Osteoblast (primary cell): Measurements from ENCODE around the gene BABAM1. TPM values are rescaled to one million over a fixed set of nuclear protein-coding genes. Genes with fewer than 3 reads are reported as not detected.

Source experiments
- DNase-seq: peaks from one replicate; pipeline ENCODE4 v3.0.0; 2011; ENCODE audit warnings: low spot score, mixed read lengths; ENCODE audit not compliant: insufficient read length; ENCODE audit errors: missing footprints
- H2AFZ ChIP-seq: 2 replicates; pipeline ENCODE4 v1.6.0; 2011; ENCODE audit warnings: mild to moderate bottlenecking, low read length
- H3K27ac ChIP-seq: 2 replicates; pipeline ENCODE4 v1.5.1; 2011; ENCODE audit warnings: mild to moderate bottlenecking, low read depth, low read length, moderate library complexity
- H3K27me3 ChIP-seq: 2 replicates; pipeline ENCODE4 v1.6.0; 2012; ENCODE audit warnings: mild to moderate bottlenecking, control low read depth, inconsistent platforms, low read length, moderate library complexity; ENCODE audit not compliant: insufficient read depth
- H3K36me3 ChIP-seq: 2 replicates; pipeline ENCODE4 v1.5.1; 2011; ENCODE audit warnings: mild to moderate bottlenecking, low read length, control low read depth, moderate library complexity; ENCODE audit not compliant: insufficient read depth
- H3K4me1 ChIP-seq: 2 replicates; pipeline ENCODE4 v1.5.1; 2011; ENCODE audit warnings: mild to moderate bottlenecking, low read length, control low read depth, moderate library complexity; ENCODE audit not compliant: insufficient read depth
- H3K4me2 ChIP-seq: 2 replicates; pipeline ENCODE4 v1.6.0; 2011; ENCODE audit warnings: mild to moderate bottlenecking, low read length; ENCODE audit not compliant: insufficient read depth
- H3K4me3 ChIP-seq: fragments of 200-600 bp; sonication (generic); 3 replicates; pipeline ENCODE4 v1.5.1; 2012; ENCODE audit warnings: mild to moderate bottlenecking, low read length, inconsistent platforms; ENCODE audit not compliant: insufficient read depth
- H3K79me2 ChIP-seq: 2 replicates; pipeline ENCODE4 v1.6.0; 2012; ENCODE audit warnings: mild to moderate bottlenecking, low read length, control low read depth, inconsistent platforms; ENCODE audit not compliant: insufficient read depth
- H3K9me3 ChIP-seq: 2 replicates; pipeline ENCODE4 v1.5.1; 2011; ENCODE audit warnings: low read depth, low read length, control low read depth
- H4K20me1 ChIP-seq: 2 replicates; pipeline ENCODE4 v1.6.0; 2012; ENCODE audit warnings: mild to moderate bottlenecking, low read length, control low read depth; ENCODE audit not compliant: insufficient read depth
- total RNA-seq: library from RNA; depleted of rRNA; stranded (reverse); fragments of >200 nt; gene quantifications from 2 replicates; pipeline ENCODE4 v1.2.3, GENCODE V29; 2012
- TF ChIP-seq, protein P1 (sequence below): IDR thresholded peaks from 2 replicates; pipeline ENCODE4 v1.5.1; 2011; ENCODE audit warnings: mild to moderate bottlenecking, low read depth, low read length, moderate library complexity; ENCODE audit errors: extremely low read depth

BABAM1 gene
- total RNA-seq, 1 donor = 76.7 TPM

DNA sequence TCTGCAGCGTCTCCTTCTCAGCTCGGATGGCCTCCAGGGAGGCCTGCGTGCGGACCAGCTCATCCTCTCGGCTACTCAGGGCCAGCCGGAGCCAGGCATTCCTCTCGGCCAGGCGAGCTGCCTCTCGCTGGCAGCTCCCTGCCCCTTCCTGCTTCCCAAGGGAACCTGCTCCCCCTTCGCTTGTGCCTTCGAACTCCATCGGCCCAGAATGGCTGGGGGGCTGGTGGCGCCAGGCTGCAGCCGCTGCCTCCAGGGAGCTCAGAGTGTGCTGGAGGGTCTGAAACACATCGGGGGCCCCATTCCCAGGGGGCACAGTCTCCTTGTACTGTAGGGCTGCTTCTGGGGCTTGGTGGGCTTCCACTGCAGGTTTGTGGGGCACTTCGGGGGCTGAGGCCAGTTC, 4.7 kb upstream of the BABAM1 start:
- TF ChIP-seq, protein P1, sequence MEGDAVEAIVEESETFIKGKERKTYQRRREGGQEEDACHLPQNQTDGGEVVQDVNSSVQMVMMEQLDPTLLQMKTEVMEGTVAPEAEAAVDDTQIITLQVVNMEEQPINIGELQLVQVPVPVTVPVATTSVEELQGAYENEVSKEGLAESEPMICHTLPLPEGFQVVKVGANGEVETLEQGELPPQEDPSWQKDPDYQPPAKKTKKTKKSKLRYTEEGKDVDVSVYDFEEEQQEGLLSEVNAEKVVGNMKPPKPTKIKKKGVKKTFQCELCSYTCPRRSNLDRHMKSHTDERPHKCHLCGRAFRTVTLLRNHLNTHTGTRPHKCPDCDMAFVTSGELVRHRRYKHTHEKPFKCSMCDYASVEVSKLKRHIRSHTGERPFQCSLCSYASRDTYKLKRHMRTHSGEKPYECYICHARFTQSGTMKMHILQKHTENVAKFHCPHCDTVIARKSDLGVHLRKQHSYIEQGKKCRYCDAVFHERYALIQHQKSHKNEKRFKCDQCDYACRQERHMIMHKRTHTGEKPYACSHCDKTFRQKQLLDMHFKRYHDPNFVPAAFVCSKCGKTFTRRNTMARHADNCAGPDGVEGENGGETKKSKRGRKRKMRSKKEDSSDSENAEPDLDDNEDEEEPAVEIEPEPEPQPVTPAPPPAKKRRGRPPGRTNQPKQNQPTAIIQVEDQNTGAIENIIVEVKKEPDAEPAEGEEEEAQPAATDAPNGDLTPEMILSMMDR = no peak
- peak; percentile 73 for DNase-seq
- Histone ChIP-seq H3K79me2 (peaks cover under 1% of the 10 kb centered on the region), H2AFZ (no peak overlapping the region), H3K4me2 (no peak overlapping the region), H3K36me3 (no peaks in the 10 kb centered on the region), H3K27me3 (no peaks in the 10 kb centered on the region), H3K4me3 (no peak overlapping the region), H4K20me1 (no peaks in the 10 kb centered on the region), H3K9me3 (peaks cover 9% of the 10 kb centered on the region), H3K4me1 (no peaks in the 10 kb centered on the region), H3K27ac (no peak overlapping the region)

DNA sequence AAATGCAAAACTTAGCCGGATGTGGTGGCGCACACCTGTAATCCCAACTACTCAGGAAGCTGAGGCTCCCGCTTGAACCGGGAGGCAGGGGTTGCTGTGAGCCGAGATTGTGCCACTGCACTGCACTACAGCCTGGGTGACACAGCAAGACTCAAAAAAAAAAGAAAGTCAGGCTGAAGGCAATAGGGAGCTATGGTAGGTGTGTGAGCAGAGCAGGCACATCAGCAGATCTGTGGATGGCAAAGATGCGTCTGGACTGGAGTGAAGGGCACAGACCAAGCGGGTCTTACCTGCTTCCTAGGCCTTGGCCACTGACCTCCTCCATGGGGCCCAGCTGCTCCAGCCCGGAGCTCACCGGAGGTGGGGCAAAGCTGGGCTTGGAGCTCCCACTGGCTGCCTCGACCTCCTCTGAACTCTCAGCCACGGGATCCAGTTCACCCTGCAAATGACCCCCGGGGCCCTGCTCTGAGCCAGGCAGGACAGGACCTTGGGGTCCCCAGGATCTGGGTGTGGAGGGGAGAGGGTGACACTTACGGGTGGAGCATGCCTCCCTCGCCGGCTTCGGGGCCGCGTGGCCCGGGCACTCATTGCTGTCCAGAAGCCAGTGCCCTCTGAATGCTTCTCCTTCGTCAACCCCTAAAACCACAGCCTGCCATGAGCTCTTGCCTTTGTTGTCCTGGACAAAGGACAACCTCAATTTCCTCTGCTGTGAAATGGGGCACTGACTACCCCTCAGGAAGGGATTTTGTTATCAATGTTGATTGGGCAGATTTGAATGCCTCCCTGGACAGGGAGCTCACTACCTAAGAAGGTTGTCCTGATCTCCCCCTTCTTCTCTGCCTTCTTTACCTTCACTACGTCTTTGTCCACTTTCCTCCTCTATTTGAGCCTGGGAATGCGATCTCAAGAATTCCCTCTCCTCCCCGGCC, 3.3 kb upstream of the BABAM1 start:
- H3K4me3 ChIP-seq = no peak overlapping the region
- TF ChIP-seq, protein P1 = no peak
- H3K79me2 ChIP-seq = peaks cover 13% of the 10 kb centered on the region
- no peak overlapping the region for H3K4me2 ChIP-seq
- H3K9me3 ChIP-seq = peaks cover 9% of the 10 kb centered on the region
- no peaks in the 10 kb centered on the region for H4K20me1 ChIP-seq
- no peak overlapping the region for H2AFZ ChIP-seq
- peaks cover 8% of the 10 kb centered on the region for H3K4me1 ChIP-seq
- H3K27me3 ChIP-seq = no peaks in the 10 kb centered on the region
- peaks cover 3% of the 10 kb centered on the region for H3K36me3 ChIP-seq
- H3K27ac ChIP-seq = no peak overlapping the region
- DNase-seq = peak; percentile 50

DNA sequence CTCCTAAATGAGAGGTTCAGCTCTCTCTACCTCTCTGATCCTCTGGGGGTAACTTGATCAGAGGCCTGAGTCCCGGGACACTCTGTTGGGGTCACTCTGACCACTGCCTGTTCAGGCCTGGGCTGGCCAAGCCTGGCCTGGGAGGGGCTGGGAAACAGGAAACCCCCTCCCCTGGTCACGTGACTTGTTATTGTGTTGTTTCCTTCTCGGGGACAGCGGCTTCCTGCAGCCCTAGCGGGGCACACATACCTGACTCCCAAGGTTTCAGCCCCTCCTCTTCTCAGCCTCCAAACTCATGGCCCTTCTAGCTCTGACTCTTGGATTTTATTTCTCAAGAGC, 2.6 kb upstream of the BABAM1 start, which contains the start of gene USHBP1:
USHBP1 (minus strand) TSS at position 105 of the 339 bp plus-strand sequence. CDS start 446 bp downstream, outside the sequence.
- peak; percentile 51 for DNase-seq
- TF ChIP-seq, protein P1 = no peak
- Histone ChIP-seq H3K79me2 (peaks cover 14% of the 10 kb centered on the region), H3K9me3 (peaks cover 4% of the 10 kb centered on the region), H4K20me1 (no peaks in the 10 kb centered on the region), H3K27ac (no peak within 1 kb of the TSS), H3K4me2 (no peak within 1 kb of the TSS), H3K4me1 (peaks cover 8% of the 10 kb centered on the region), H2AFZ (no peak within 1 kb of the TSS), H3K36me3 (peaks cover 9% of the 10 kb centered on the region), H3K27me3 (no peaks in the 10 kb centered on the region), H3K4me3 (no peak within 1 kb of the TSS)

DNA sequence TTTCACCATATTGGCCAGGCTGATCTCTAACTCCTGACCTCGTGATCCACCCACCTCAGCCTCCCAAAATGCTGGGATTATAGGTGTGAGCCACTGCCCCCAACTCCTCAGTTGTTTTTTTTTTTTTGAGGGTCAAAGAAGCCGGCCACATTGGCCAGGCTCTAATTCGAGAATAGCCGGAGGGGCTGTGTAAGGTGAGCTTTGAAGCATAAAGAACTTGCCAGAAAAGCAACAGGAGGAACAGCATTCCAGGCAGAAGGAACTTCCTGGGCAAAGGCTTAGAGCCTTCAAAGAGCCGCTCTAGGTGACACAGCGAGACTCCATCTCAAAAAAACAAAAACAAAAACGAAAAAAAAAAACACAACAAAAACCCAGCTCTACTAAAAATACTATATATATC, 1.2 kb upstream of the BABAM1 start:
- H3K9me3 ChIP-seq = no peaks in the 10 kb centered on the region
- no peaks in the 10 kb centered on the region for H4K20me1 ChIP-seq
- H3K27me3 ChIP-seq = no peaks in the 10 kb centered on the region
- H3K36me3 ChIP-seq = peaks cover 11% of the 10 kb centered on the region
- H3K4me1 ChIP-seq = peaks cover 8% of the 10 kb centered on the region
- no peak overlapping the region for H3K4me2 ChIP-seq
- H2AFZ ChIP-seq = no peak overlapping the region
- DNase-seq = peak; percentile 1
- peaks cover 14% of the 10 kb centered on the region for H3K79me2 ChIP-seq
- H3K4me3 ChIP-seq = no peak overlapping the region
- TF ChIP-seq, protein P1 = no peak
- no peak overlapping the region for H3K27ac ChIP-seq
